IMR-90 (cell line): ENCODE data around the gene OR52E6. TPM values are rescaled to one million over a fixed set of nuclear protein-coding genes. Genes with fewer than 3 reads are reported as not detected.

Experiments used
- ATAC-seq: fragments of 200-7000 bp; cut with Tn5 transposase; 2 replicates; pipeline ENCODE4 v1.9.1; 2020; ENCODE audit warnings: low read depth, mild to moderate bottlenecking, moderate library complexity
- BruUV-seq: library from RNA; stranded (reverse); fragments of 400-500 nt; replicated peaks from 2 replicates; lab custom pipeline; 2021; lab: Mats Ljungman, UMichigan
- CTCF ChIA-PET: fragments of 300-600 bp; formaldehyde crosslinking; extraction: SDS; loops from one replicate; lab custom pipeline; 2021; ENCODE audit warnings: antibody characterized with exemption; lab: Yijun Ruan, JAX
- POLR2A ChIA-PET: fragments of 300-600 bp; sonication (Branson Sonifier 250); formaldehyde crosslinking; loops from one replicate; lab custom pipeline; 2022; ENCODE audit warnings: antibody characterized with exemption; ENCODE audit not compliant: unreplicated experiment; lab: Charles Lee
- DNase-seq: peaks from one replicate; pipeline ENCODE4 v3.0.0; 2013
- H2AFZ ChIP-seq: replicated peaks from 2 replicates; pipeline ENCODE3; 2013; ENCODE audit warnings: low read length, mild to moderate bottlenecking; ENCODE audit not compliant: poor library complexity
- H2AK5ac ChIP-seq: 2 replicates; pipeline ENCODE4 v1.6.1; 2013; ENCODE audit warnings: low read depth, low read length, inconsistent platforms
- H2AK9ac ChIP-seq: replicated peaks from 2 replicates; pipeline ENCODE3; 2013; ENCODE audit warnings: mild to moderate bottlenecking, low read depth, low read length, moderate library complexity; ENCODE audit not compliant: poor library complexity
- H2BK120ac ChIP-seq: 2 replicates; pipeline ENCODE4 v1.6.1; 2013; ENCODE audit warnings: low read depth, low read length, inconsistent platforms
- H2BK15ac ChIP-seq: 3 replicates; pipeline ENCODE4 v1.6.1; 2013; ENCODE audit warnings: low read depth, low read length, inconsistent platforms
- H2BK20ac ChIP-seq: 2 replicates; pipeline ENCODE4 v1.6.1; 2013; ENCODE audit warnings: low read depth, mild to moderate bottlenecking, inconsistent platforms, low read length, moderate library complexity
- H2BK5ac ChIP-seq: 2 replicates; pipeline ENCODE4 v1.6.1; 2013; ENCODE audit warnings: mild to moderate bottlenecking, low read depth, low read length, inconsistent platforms; ENCODE audit not compliant: poor library complexity, severe bottlenecking
- H3K14ac ChIP-seq: replicated peaks from 2 replicates; pipeline ENCODE4 v1.6.1; 2013; ENCODE audit warnings: low read depth, low read length, inconsistent platforms
- H3K18ac ChIP-seq: 2 replicates; pipeline ENCODE4 v1.6.1; 2013; ENCODE audit warnings: low read depth, low read length, control low read depth
- H3K23ac ChIP-seq: 2 replicates; pipeline ENCODE4 v1.6.1; 2013; ENCODE audit warnings: low read depth, low read length, inconsistent platforms
- H3K27ac ChIP-seq: 2 replicates; pipeline ENCODE4 v1.5.1; 2013; ENCODE audit warnings: mild to moderate bottlenecking, control low read depth, low read length; ENCODE audit not compliant: insufficient read depth
- H3K27me3 ChIP-seq: 2 replicates; pipeline ENCODE4 v1.6.1; 2013; ENCODE audit warnings: low read length; ENCODE audit not compliant: control insufficient read depth, insufficient read depth
- H3K36me3 ChIP-seq: 2 replicates; pipeline ENCODE4 v1.6.1; 2013; ENCODE audit warnings: low read length, mixed read lengths; ENCODE audit not compliant: control insufficient read depth, insufficient read depth
- H3K4ac ChIP-seq: 2 replicates; pipeline ENCODE4 v1.6.1; 2013; ENCODE audit warnings: low read depth, low read length, inconsistent platforms
- H3K4me1 ChIP-seq: 2 replicates; pipeline ENCODE4 v1.6.1; 2013; ENCODE audit warnings: low read length, mixed read lengths; ENCODE audit not compliant: control insufficient read depth, insufficient read depth
- H3K4me2 ChIP-seq: 2 replicates; pipeline ENCODE4 v1.6.1; 2013; ENCODE audit warnings: low read depth, mild to moderate bottlenecking, control low read depth, low read length, moderate library complexity
- H3K4me3 ChIP-seq: 2 replicates; pipeline ENCODE4 v1.5.1; 2013; ENCODE audit warnings: low read depth, mild to moderate bottlenecking, control low read depth, low read length, moderate library complexity; ENCODE audit not compliant: insufficient read depth
- H3K56ac ChIP-seq: 2 replicates; pipeline ENCODE4 v1.6.1; 2013; ENCODE audit warnings: low read length, inconsistent platforms; ENCODE audit not compliant: insufficient read depth; ENCODE audit errors: extremely low read depth
- H3K79me1 ChIP-seq, 2 experiments: 2 replicates each; pipeline ENCODE4 v1.6.1; 2013; ENCODE audit warnings: low read length in 2 of 2, inconsistent platforms in 1 of 2, low read depth in 1 of 2
- H3K9ac ChIP-seq: 2 replicates; pipeline ENCODE4 v1.6.1; 2013; ENCODE audit warnings: low read depth, low read length, control low read depth
- H3K9me1 ChIP-seq: 2 replicates; pipeline ENCODE4 v1.6.1; 2013; ENCODE audit warnings: low read length, inconsistent platforms; ENCODE audit not compliant: insufficient read depth
- H3K9me3 ChIP-seq: 2 replicates; pipeline ENCODE4 v1.6.1; 2013; ENCODE audit warnings: low read length; ENCODE audit not compliant: control insufficient read depth, insufficient read depth
- H4K20me1 ChIP-seq: 2 replicates; pipeline ENCODE4 v1.6.1; 2013; ENCODE audit warnings: low read length, inconsistent platforms; ENCODE audit not compliant: insufficient read depth
- H4K5ac ChIP-seq: 2 replicates; pipeline ENCODE4 v1.6.1; 2013; ENCODE audit warnings: mild to moderate bottlenecking, low read depth, low read length, control low read depth
- H4K8ac ChIP-seq, 2 experiments: 2 replicates each; pipeline ENCODE4 v1.6.1; 2013; ENCODE audit warnings: low read depth in 2 of 2, low read length in 2 of 2, control low read depth in 1 of 2, inconsistent platforms in 1 of 2
- H4K91ac ChIP-seq: 2 replicates; pipeline ENCODE4 v1.6.1; 2013; ENCODE audit warnings: low read depth, low read length, inconsistent platforms; ENCODE audit not compliant: insufficient read depth
- BHLHE40 ChIP-seq: fragments of 150-350 bp; IDR thresholded peaks from 2 replicates; pipeline ENCODE4 v1.6.1; 2016; ENCODE audit warnings: mild to moderate bottlenecking, low read depth, low read length
- CEBPB ChIP-seq: IDR thresholded peaks from 2 replicates; pipeline ENCODE4 v1.6.1; 2012; ENCODE audit warnings: low read depth, low read length, improper control_type of control experiment
- CHD1 ChIP-seq: IDR thresholded peaks from 2 replicates; pipeline ENCODE4 v1.6.1; 2012; ENCODE audit warnings: low read depth, low read length, improper control_type of control experiment
- CTCF ChIP-seq: conservative IDR thresholded peaks from 2 replicates; pipeline ENCODE4 v1.5.1; 2012; ENCODE audit warnings: mild to moderate bottlenecking, low read depth, low read length, improper control_type of control experiment
- ELK1 ChIP-seq: fragments of 150-350 bp; IDR thresholded peaks from 2 replicates; pipeline ENCODE4 v1.6.1; 2016; ENCODE audit warnings: low read depth, mild to moderate bottlenecking, low read length, moderate library complexity, borderline replicate concordance
- FOS ChIP-seq: fragments of 150-350 bp; IDR thresholded peaks from 2 replicates; pipeline ENCODE4 v1.6.1; 2016; ENCODE audit warnings: low read depth, low read length
- MAFK ChIP-seq: IDR thresholded peaks from 2 replicates; pipeline ENCODE4 v1.6.1; 2012; ENCODE audit warnings: low read depth, low read length, improper control_type of control experiment
- MAZ ChIP-seq: IDR thresholded peaks from 2 replicates; pipeline ENCODE4 v1.6.1; 2012; ENCODE audit warnings: low read depth, mild to moderate bottlenecking, low read length, improper control_type of control experiment, moderate library complexity, borderline replicate concordance
- MXI1 ChIP-seq: IDR thresholded peaks from 2 replicates; pipeline ENCODE4 v1.6.1; 2012; ENCODE audit warnings: low read depth, mild to moderate bottlenecking, low read length, moderate library complexity, borderline replicate concordance
- NFE2L2 ChIP-seq: fragments of 150-350 bp; IDR thresholded peaks from 2 replicates; pipeline ENCODE4 v1.6.1; 2016; ENCODE audit warnings: low read depth, mild to moderate bottlenecking, low read length
- POLR2A ChIP-seq: IDR thresholded peaks from 2 replicates; pipeline ENCODE4 v1.6.1; 2012; ENCODE audit warnings: mild to moderate bottlenecking, low read depth, low read length
- RAD21 ChIP-seq: IDR thresholded peaks from 2 replicates; pipeline ENCODE4 v1.6.1; 2012; ENCODE audit warnings: low read length, improper control_type of control experiment
- RCOR1 ChIP-seq: IDR thresholded peaks from 2 replicates; pipeline ENCODE4 v1.6.1; 2012; ENCODE audit warnings: mild to moderate bottlenecking, low read length, improper control_type of control experiment; ENCODE audit not compliant: insufficient replicate concordance
- RFX5 ChIP-seq: IDR thresholded peaks from 2 replicates; pipeline ENCODE4 v1.8.0; 2012; ENCODE audit warnings: low read depth, mild to moderate bottlenecking, low read length, moderate library complexity
- SMC3 ChIP-seq: fragments of 150-350 bp; IDR thresholded peaks from 2 replicates; pipeline ENCODE4 v1.6.1; 2016; ENCODE audit warnings: low read depth, mild to moderate bottlenecking, antibody characterized with exemption, low read length, moderate library complexity
- USF2 ChIP-seq: fragments of 150-350 bp; IDR thresholded peaks from 2 replicates; pipeline ENCODE4 v1.6.1; 2017; ENCODE audit warnings: mild to moderate bottlenecking, antibody characterized with exemption, low read length, low read depth
- WGBS, 2 experiments: methylation state at CpG; one replicate each; pipeline versions ENCODE4 v1.1.5 to v1.1.7; 2013; ENCODE audit warnings: missing lambda C conversion rate in 2 of 2; ENCODE audit not compliant: insufficient read length in 1 of 2; ENCODE audit errors: extremely low coverage in 2 of 2; 5-methylcytosine and 5-hydroxymethylcytosine counted together
- dilution Hi-C: fragments of 300-500 bp; cut with HindIII; formaldehyde crosslinking; loops from one replicate; pipeline ENCODE4 v1.14.3; 2018; ENCODE audit warnings: low sequenced_read_pairs; ENCODE audit not compliant: unreplicated experiment
- in situ Hi-C: fragments of 300-500 bp; cut with MboI; formaldehyde crosslinking; loops from 3 replicates; pipeline ENCODE4 v1.14.3; 2019; ENCODE audit warnings: low sequenced_read_pairs, inconsistent platforms, mixed read lengths
- intact Hi-C: fragments of 100-400 bp; cut with micrococcal nuclease; formaldehyde crosslinking; loops from 2 replicates; pipeline ENCODE4 v1.10.0; 2022
- polyA plus RNA-seq, 3 experiments: library from polyadenylated mRNA; depleted of rRNA; stranded (reverse); fragments of >200 nt; gene quantifications; 2 replicates each; pipeline ENCODE4 v1.2.3, GENCODE V29; 2012; ENCODE audit warnings: low replicate concordance in 1 of 3
- total RNA-seq: library from RNA; depleted of rRNA; stranded (reverse); fragments of >200 nt; gene quantifications from 2 replicates; pipeline ENCODE4 v1.2.3, GENCODE V29; 2012

Gene OR52E6
- total and polyA plus RNA-seq, 2 of the 4 experiments (the other 2 are of a cell fraction) = not detected

- H3K23ac ChIP-seq = no peak overlapping the region
- intact Hi-C loops = no loop called here
- H3K4me2 ChIP-seq = no peak overlapping the region
- DNase-seq (no peak), ATAC-seq (no peak)
- H3K79me1 ChIP-seq = no peaks in the 10 kb centered on the region
- no peak overlapping the region for H3K4ac ChIP-seq
- in situ Hi-C loops = no loop called here
- no peak overlapping the region for H4K91ac ChIP-seq
- H2AK9ac ChIP-seq = no peak overlapping the region
- H2AK5ac ChIP-seq = no peak overlapping the region
- no peaks in the 10 kb centered on the region for H4K20me1 ChIP-seq
- no peak overlapping the region for H3K14ac ChIP-seq
- BruUV-seq = no TSS peak
- H2AFZ ChIP-seq = no peak overlapping the region
- no peak overlapping the region for H3K27ac ChIP-seq
- no peak overlapping the region for H2BK5ac ChIP-seq
- ChIA-PET POLR2A (no interaction called here), CTCF (no interaction called here)
- H3K56ac ChIP-seq = no peak overlapping the region
- H2BK15ac ChIP-seq = no peak overlapping the region
- no peaks in the 10 kb centered on the region for H3K9me1 ChIP-seq
- WGBS, 2 experiments = no CpG with 5 or more reads among the region's 2 CpGs
- no peak overlapping the region for H3K18ac ChIP-seq
- no peak overlapping the region for H2BK120ac ChIP-seq
- TF ChIP-seq MAFK = no peak
- TF ChIP-seq CTCF = no peak
- TF ChIP-seq BHLHE40 = no peak
- no peak for TF ChIP-seq CEBPB
- no peak for TF ChIP-seq USF2
- TF ChIP-seq ELK1 = no peak
- no peak for TF ChIP-seq SMC3
- no peak for TF ChIP-seq FOS
- no peak for TF ChIP-seq RCOR1
- no peak for TF ChIP-seq MXI1
- no peak for TF ChIP-seq MAZ
- TF ChIP-seq NFE2L2 = no peak
- TF ChIP-seq RFX5 = no peak
- no peak for TF ChIP-seq POLR2A
- TF ChIP-seq CHD1 = no peak
- TF ChIP-seq RAD21 = no peak
- no peaks in the 10 kb centered on the region for H3K36me3 ChIP-seq
- no peaks in the 10 kb centered on the region for H3K9me3 ChIP-seq
- no peak overlapping the region for H4K8ac ChIP-seq
- no peak overlapping the region for H3K9ac ChIP-seq
- no peak overlapping the region for H4K5ac ChIP-seq
- dilution Hi-C loops = no loop called here
- H3K4me1 ChIP-seq = no peaks in the 10 kb centered on the region
- H2BK20ac ChIP-seq = no peak overlapping the region
- no peaks in the 10 kb centered on the region for H3K27me3 ChIP-seq
- H3K4me3 ChIP-seq = no peak overlapping the region
Observed at GRCh38 chr11:5833446-5833845, 8.3 kb downstream of the OR52E6 start.
